Measurements from ENCODE around the gene MRPL14. TPM values are rescaled to one million over a fixed set of nuclear protein-coding genes. Genes with fewer than 3 reads are reported as not detected.
A peak's percentile ranks its signal among the peaks of the same experiment; 100 is the strongest.

MRPL14 gene
- polyA plus RNA-seq, 1 donor from 2014 or later, result 70.6 TPM

DNA sequence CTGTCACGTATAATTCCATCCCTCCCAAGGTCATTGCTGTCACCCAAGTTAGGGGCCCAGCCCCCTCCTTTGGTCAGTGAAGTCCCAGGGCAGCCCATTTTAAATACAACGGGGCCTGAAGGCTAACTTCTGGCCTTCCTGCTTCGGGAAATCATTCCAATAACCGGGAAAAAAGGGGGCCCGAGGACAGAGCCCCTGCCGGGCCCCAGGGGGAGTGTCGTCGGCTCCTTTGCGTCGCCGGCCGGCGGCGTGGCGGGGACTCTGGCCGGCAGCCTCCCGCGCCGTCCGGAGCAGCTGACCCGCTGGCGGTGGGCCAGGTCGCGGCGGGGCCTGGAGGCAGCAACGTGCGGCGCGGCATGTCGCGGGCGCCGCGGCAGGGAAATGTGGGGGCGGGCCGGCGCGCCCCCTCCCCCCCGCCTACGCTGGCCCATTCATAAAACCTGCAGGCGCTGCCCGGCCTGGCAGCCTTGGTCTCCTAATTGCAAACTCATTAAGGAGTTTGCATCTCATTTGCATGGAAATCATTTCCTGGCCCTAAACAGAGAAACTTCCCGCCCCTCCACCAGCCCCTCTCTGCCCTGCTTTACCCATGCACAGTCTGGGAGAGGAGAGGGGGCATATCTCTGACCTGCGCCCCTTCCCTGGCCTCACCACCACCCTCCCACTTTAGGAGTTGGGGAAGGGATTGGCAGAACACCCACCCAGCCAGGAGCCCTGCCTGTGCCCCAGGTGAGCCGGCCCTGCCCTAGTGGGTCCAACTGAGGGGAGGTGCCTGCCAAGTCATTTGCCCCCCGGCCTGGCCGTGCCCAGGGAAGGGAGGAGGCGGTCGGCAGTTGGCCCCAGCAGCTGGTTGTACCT, 50.7 kb downstream of the MRPL14 start:
- peaks cover 26% of the 10 kb centered on the region for H3K27me3 Mint-ChIP-seq
- H3K36me3 Mint-ChIP-seq, result peaks cover 3% of the 10 kb centered on the region
- no peak overlapping the region for H3K4me3 Mint-ChIP-seq
- peaks cover 6 to 14% (median 8%) of the 10 kb centered on the region in 3 donors for H3K4me1 Mint-ChIP-seq
- no peaks in the 10 kb centered on the region for H3K9me3 Mint-ChIP-seq
- peak overlapping the region in 1 of 3 donors; percentile 43 for H3K27ac Mint-ChIP-seq

DNA sequence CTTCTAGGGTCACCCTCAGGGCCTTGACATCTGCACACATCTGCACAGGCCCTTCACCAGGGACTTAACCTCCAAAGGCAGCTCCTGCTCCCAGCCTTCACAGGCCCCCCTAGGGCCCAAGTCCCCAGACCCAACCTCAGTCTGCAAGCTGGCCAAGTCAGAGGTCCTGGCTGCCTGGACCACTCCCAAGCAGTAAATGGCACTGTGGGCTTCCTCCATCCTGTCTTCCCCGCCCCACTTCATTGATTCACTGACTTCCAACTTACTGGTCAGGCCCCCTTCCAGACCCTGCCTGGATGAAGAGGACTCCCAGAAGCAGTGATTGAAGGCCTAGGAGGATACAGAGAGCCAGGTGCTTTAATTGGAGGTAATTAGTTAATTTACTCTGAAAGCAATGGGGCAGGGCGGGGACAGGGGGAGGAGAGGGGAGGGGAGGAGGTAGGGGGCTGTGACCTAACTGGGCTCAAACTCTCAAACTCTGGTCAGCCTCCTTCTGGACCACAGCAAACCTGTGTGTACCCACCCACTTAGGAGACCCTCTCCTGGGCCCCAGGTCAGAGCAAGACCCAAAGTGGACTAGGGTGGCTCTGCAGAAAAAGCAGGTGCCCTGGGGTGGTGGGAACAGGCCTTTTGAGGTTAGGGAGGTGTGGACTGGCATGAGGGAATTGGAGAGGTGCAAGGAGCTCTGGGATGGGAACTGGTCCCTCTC, 51.5 kb downstream of the MRPL14 start:
- H3K4me1 Mint-ChIP-seq, result peaks cover 6 to 14% (median 8%) of the 10 kb centered on the region in 3 donors
- peak overlapping the region in 1 of 3 donors; percentile 43 for H3K27ac Mint-ChIP-seq
- no peak overlapping the region for H3K4me3 Mint-ChIP-seq
- peaks cover 26% of the 10 kb centered on the region for H3K27me3 Mint-ChIP-seq
- peaks cover 3% of the 10 kb centered on the region for H3K36me3 Mint-ChIP-seq
- H3K9me3 Mint-ChIP-seq, result no peaks in the 10 kb centered on the region

DNA sequence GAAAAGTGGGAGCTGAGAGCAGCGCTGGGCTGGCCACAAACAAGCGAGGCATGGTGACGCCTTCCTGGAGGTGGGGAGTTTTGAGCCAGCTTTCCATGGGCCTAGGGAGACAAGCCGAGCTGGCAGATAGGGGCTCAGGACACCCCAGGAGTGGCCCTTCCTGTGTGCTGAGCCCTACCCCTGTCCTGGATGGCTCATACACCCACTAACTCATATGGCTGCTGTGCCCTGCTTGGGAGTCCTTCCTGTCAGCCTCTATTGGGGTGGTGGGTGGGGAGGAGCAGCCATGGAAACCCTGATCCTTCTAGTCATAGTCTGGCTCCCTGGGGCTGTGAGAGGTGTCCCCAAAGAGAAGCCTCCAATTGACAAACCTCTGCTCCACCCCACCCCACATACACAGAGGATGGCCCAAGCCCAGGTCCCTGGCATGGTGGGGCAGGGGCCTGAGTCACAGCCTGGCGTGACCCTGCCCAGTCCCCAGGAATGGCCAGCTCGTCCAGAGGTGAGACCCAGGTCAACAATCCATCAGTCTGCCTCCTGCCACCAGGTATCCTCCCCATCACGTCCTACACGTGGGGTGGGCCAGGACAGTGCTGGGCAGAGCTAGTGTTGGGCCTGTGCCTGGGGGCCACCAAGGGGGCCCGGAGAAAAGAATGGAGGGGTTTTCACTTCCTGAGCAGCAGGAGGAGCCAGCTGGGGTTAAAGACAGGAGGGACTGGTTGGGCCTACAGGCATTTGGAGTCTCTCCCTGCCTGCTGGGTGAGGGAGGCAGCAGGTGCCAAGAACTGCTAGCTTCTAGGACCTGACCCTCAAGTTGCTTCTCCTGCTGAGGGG, 52.2 kb downstream of the MRPL14 start:
- Mint-ChIP-seq H3K4me3 (peak overlapping the region in 2 of 4 donors; percentile 48 to 90), H3K27me3 (peaks cover 29% of the 10 kb centered on the region), H3K4me1 (peaks cover 6 to 14% (median 8%) of the 10 kb centered on the region in 3 donors)

DNA sequence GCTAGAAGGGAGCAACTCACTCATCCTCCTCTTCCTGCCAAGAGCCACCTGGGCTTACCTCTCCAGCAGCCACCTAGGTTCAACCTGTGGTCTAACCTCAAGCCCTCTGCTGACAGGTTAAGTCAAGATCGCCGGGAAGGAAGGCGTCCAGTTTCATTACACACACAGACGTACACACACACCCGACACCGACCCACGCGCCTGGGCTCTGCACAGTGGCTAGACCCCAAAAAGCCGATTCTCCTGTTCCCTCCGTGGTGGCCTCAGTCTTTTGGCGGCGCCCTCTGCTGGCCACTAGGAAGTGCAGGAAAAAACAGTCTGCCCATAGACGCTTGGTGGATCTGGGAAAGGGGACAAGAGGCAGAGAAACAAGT, 52.8 kb downstream of the MRPL14 start:
- H3K36me3 Mint-ChIP-seq, result peaks cover 3% of the 10 kb centered on the region
- peak overlapping the region in 2 of 3 donors; percentile 2 to 8 for H3K27ac Mint-ChIP-seq

More for the DNA sequence above, 52.2 kb downstream of the MRPL14 start:
- Mint-ChIP-seq H3K9me3 (no peaks in the 10 kb centered on the region), H3K36me3 (peaks cover 3% of the 10 kb centered on the region), H3K27ac (peak overlapping the region in 2 of 3 donors; percentile 2 to 8)

DNA sequence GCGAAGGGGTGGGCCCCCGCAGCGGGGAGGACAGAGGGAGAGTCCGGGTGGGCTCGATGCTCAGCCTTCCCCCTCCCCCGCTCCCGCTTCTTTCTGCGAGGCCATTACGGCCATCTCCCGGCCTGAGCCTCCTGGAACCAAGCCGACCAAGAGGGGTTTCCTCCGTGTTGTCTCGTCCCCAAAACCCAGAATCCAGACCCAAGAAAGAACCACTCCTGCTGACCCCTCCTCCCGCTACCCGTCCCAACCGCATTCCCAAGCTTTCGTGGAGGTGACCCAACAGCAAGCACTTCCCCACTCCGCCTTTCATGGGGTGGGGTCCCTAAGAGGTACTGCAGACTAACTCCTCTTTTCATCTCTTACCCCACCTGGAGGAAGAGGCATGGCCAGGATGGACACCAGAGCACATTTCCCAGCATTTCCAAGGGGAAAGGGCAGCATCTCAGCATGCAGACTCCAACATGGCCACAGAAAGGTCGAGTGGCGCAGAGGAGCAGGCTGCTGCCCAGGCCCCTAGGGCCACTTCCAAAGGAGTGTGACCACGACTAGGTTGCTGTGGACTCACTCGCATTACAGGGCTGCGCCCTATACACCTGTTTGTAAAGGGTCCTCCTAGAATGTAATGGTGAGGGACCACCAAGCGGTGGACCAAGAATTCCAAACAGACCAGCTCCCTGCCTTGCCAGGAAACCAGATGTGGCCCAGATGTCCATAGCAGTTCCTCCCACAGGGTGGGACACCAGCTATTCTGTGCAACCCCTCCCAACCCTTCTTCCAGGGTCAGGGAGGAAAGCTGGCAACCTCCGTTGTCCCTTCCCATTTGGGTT, 53.4 kb downstream of the MRPL14 start:
- Mint-ChIP-seq H3K9me3 (no peaks in the 10 kb centered on the region), H3K27me3 (peaks cover 26% of the 10 kb centered on the region), H3K36me3 (peaks cover 3% of the 10 kb centered on the region), H3K4me1 (peaks cover 6 to 11% (median 7%) of the 10 kb centered on the region in 3 donors), H3K4me3 (peak overlapping the region; percentile 48 to 95 (median 85)), H3K27ac (peak overlapping the region in 2 of 3 donors; percentile 10 to 92)

More for the DNA sequence above, 52.8 kb downstream of the MRPL14 start:
- Mint-ChIP-seq H3K27me3 (peaks cover 29% of the 10 kb centered on the region), H3K4me1 (peaks cover 6 to 14% (median 8%) of the 10 kb centered on the region in 3 donors), H3K9me3 (no peaks in the 10 kb centered on the region), H3K4me3 (peak overlapping the region; percentile 48 to 95 (median 85))

DNA sequence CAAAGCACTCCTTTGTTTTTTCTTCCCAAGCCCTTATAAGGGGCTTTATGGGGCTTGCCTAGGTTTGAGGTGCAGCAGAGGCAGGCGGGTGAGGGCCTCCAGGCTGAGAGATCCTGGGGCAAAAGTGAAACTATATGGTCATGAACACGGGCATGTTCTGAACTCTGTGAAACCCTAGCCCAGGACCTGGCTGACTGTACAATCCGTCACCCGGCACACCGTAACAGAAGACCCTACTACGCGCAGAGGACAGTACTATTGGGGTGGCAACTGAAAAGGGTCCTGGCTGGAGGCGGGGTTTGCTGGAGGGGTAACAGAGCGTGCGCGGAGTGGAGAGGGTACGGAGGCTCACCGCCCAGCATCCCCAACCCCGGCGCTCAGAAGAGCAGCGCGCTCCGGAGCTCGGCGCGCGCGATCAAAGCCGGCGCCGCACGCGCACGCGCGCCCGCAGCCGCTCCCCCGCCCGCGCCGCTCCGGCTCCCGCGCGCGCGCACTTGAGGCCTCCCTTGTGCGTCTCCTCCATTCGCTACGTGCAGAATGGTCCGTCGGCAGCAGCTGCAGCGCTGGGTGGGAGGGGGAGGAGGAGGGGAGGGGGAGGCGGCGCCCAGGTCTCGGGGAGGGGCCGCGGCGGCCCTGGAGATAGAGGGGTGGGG, 54.2 kb downstream of the MRPL14 start:
- Mint-ChIP-seq H3K36me3 (peaks cover 3% of the 10 kb centered on the region), H3K4me1 (peaks cover 6 to 11% (median 7%) of the 10 kb centered on the region in 3 donors), H3K27me3 (peaks cover 23% of the 10 kb centered on the region), H3K27ac (peak overlapping the region; percentile 10 to 76 (median 67)), H3K4me3 (peak overlapping the region; percentile 72 to 96 (median 90)), H3K9me3 (no peaks in the 10 kb centered on the region)

DNA sequence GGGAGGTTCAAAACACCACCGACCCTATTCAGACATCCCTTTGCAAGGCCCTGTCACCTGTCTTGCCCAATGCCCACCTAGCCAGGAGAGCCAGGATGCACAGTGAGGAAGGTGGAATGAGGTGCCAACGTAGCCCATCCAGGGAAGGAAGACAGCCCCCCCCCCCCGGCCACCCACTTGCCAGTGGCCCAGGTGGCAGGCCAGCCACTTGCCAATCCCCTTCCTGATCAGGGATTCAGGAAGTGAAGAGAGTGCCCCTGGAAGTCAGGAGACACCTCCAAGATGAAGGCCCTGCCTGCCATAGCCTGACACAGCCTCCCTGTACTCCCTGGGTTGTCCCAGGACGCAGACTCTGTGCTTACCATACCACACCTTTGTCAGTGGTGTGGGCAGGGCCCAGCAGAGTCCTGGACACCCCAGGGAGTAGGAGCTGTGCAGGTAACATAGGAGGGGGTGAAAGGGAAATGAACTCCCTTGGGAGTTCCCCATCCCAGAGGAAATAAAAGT, 54.7 kb downstream of the MRPL14 start:
- peak overlapping the region in 1 of 3 donors; percentile 76 for H3K27ac Mint-ChIP-seq

DNA sequence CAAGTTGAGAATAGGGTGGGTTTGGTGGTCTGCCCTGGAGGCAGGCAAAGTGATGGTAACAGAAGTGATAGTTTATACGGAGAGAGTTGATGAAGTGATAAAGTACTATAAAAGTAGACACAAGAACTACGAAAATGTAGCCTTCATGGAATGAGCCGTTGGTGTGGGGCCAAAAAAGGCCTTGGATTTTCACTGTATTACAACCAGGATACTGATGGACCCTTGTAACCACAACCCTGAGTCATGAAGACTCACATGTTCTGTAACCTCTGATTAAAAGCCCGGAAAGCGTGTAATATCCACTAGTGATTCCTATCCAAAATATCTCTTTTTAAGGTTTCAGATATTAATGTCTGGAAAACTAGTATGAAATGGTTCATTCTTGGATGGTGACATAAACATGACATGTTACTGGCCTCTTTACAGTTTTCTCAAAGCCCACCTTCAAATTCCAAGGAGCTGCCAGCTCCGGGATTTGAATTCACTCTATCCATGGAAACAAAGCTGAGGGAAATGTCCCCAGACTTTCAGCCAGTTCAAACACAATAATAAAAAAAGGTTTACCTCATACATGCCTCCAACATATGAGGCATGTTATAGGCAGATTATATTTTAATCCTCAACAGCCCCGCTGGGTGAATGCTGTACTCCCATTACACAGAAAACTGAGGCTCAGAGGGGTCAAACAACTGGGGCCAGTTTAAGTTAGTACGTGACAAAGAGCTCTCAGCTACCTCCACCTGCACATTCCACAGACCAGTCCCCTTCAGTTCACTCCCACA, 55.4 kb downstream of the MRPL14 start:
- Mint-ChIP-seq H3K9me3 (no peaks in the 10 kb centered on the region), H3K4me1 (peaks cover 6 to 11% (median 7%) of the 10 kb centered on the region in 3 donors), H3K27ac (no peak overlapping the region), H3K36me3 (peaks cover 3% of the 10 kb centered on the region), H3K27me3 (peaks cover 20% of the 10 kb centered on the region), H3K4me3 (peak overlapping the region in 1 of 4 donors; percentile 42)

More for the DNA sequence above, 54.7 kb downstream of the MRPL14 start:
- Mint-ChIP-seq H3K27me3 (peaks cover 20% of the 10 kb centered on the region), H3K4me1 (peaks cover 6 to 11% (median 7%) of the 10 kb centered on the region in 3 donors), H3K9me3 (no peaks in the 10 kb centered on the region), H3K4me3 (peak overlapping the region; percentile 72 to 96 (median 90)), H3K36me3 (peaks cover 3% of the 10 kb centered on the region)

DNA sequence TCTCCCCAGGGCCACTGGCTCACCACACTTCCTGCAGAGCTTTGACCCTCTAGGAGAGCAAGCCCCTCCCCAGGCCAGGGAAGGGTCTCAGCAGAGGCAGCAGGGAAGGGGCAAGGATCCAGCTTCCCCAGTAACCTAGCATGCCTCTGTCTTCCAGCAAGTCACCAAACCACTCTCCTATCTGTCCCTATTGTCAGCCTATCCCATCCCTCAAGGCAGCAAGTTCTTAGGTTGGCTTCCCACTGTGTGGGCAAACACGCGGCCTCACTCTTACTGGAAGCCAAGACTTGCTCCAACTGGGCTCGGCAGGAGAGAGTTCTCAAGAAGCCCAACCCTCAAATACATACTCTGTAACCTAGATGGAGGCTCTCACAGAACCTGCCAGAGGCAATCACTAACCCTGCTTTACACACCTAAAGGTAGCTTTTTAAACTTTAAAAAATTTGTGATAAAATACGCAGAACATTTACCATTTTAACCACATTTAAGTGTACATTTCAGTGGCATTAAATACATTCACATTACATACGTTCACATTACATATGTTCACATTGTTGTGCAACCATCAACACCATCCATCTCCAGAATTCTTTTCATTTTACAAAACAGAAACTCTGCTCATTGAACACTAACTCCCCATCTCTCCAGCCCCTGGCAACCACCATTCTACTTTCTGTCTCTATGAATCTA, 58.5 kb downstream of the MRPL14 start:
- H3K27me3 Mint-ChIP-seq, result peaks cover 12% of the 10 kb centered on the region
- no peaks in the 10 kb centered on the region for H3K9me3 Mint-ChIP-seq
- peaks cover 0 to 5% (median 3%) of the 10 kb centered on the region in 3 donors for H3K4me1 Mint-ChIP-seq
- peaks cover 1% of the 10 kb centered on the region for H3K36me3 Mint-ChIP-seq
- H3K27ac Mint-ChIP-seq, result no peak overlapping the region
- H3K4me3 Mint-ChIP-seq, result no peak overlapping the region

DNA sequence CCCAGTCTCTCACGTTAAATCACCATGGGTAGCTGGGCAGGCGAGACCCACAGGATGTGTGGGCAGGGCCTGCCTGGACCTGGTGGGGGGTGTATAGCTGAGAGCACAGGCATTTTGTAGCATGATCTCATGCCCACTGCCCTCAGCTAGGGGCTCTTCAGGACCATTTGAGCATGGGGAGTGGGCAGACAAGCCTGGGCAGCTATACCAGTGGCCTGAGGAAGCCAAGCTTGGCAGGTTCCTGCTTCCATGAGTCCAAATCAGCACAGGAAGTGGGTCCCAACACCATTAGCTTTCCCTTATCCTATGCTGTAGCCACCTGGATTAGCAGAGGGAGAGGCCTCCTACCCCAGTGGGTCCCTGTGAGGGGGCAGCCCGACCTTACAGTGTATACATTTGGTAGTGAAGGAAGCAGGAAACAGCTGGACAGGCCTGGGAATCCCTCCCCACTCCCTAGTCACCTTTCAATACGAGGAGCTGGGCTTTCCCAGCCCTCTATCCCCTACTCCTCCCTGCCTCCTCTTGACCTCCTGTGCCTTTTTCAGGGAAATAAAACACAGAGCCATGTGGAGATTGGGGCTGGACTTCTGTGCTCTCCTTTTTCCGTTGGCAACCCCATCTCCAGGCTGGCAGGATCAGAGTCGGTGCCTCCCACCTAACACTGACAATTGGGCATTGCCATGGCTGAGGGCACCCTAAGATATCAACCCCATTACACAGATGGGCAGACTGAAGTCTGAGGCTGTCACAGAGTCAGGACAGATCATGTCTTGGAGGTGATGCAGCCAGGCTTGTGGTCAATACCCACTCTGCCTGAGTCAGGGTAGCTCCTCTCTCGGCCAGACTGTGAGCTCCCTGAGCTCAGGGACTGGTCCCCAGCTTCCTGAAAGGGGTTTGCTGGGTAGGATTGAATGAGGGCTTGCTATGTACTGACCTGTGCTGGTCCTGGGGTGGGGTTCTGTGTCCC, 59.8 kb downstream of the MRPL14 start:
- no peak overlapping the region for H3K4me3 Mint-ChIP-seq
- peaks cover 7% of the 10 kb centered on the region for H3K27me3 Mint-ChIP-seq
- H3K27ac Mint-ChIP-seq, result no peak overlapping the region
- H3K36me3 Mint-ChIP-seq, result no peaks in the 10 kb centered on the region
- H3K4me1 Mint-ChIP-seq, result no peaks in the 10 kb centered on the region
- no peaks in the 10 kb centered on the region for H3K9me3 Mint-ChIP-seq

DNA sequence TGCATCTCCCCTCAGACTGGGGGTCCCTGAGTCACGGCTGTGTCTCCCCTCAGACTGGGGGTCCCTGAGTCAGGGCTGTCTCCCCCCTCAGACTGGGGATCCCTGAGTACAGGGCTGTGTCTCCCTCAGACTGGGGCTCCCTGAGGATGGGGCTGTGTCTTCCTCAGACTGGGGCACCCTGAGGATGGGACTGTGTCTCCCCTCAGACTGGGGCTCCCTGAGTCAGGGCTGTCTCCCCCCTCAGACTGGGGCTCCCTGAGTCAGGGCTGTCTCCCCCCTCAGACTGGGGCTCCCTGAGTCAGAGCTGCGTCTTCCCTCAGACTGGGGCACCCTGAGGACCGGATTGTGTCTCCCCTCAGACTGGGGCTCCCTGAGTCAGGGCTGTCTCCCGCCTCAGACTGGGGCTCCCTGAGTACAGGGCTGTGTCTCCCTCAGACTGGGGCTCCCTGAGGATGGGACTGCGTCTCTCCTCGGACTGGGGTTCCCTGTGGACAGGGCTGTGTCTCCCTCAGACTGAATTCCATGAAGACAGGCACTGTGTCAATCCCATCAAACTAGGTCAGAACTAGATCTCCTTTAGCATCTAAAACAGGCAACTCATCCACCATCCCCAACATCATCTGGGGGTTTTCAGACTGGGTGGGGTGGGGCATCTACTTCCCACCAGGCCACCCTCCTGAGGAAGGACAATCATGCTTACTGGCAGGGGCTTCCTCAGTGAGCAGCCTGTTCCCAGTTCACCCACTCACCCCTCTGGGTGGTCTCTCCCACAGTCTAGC, 60.7 kb downstream of the MRPL14 start:
- H3K36me3 Mint-ChIP-seq, result no peaks in the 10 kb centered on the region
- H3K4me3 Mint-ChIP-seq, result no peak overlapping the region
- H3K9me3 Mint-ChIP-seq, result no peaks in the 10 kb centered on the region
- no peaks in the 10 kb centered on the region for H3K4me1 Mint-ChIP-seq
- peaks cover 6% of the 10 kb centered on the region for H3K27me3 Mint-ChIP-seq
- no peak overlapping the region for H3K27ac Mint-ChIP-seq
